Measurements from ENCODE around the gene KIF12.

Gene KIF12

GRCh38 chr9:114078781-114079156 is 20.3 kb downstream of the KIF12 start:
- no peak overlapping the region for H3K27ac ChIP-seq

GRCh38 chr9:114078021-114078780 is 20.9 kb downstream of the KIF12 start, which contains the start of gene AMBP:
AMBP (minus strand) TSS chr9:114078300; CDS start chr9:114078209, 91 bp downstream.
- no peak within 1 kb of the TSS for H3K9ac ChIP-seq
- H3K79me2 ChIP-seq = no peaks in the 10 kb centered on the region
- H3K27ac ChIP-seq = no peak within 1 kb of the TSS
- H3K4me2 ChIP-seq (ENCODE audit: low read length) = no peak within 1 kb of the TSS
- no peaks in the 10 kb centered on the region for H3K4me1 ChIP-seq
- no peak within 1 kb of the TSS for H3K4me3 ChIP-seq (ENCODE audit: low read depth, low read length)
- no peaks in the 10 kb centered on the region for H3K27me3 ChIP-seq (ENCODE audit: control insufficient read depth, insufficient read depth, low read length)
- H3K36me3 ChIP-seq (ENCODE audit: control insufficient read depth, insufficient read depth, low read length) = no peaks in the 10 kb centered on the region
- TF ChIP-seq CTCF (IDR thresholded peaks at IDR 0.05) = no peak
- no peaks in the 10 kb centered on the region for H3K9me3 ChIP-seq (ENCODE audit: control insufficient read depth, low read length)
- no peak within 1 kb of the TSS for H2AFZ ChIP-seq

More at GRCh38 chr9:114078781-114079156, 20.3 kb downstream of the KIF12 start:
- no peak for TF ChIP-seq CTCF (IDR thresholded peaks at IDR 0.05)
- no peaks in the 10 kb centered on the region for H3K4me1 ChIP-seq
- H3K36me3 ChIP-seq (ENCODE audit: control insufficient read depth, insufficient read depth, low read length) = no peaks in the 10 kb centered on the region
- no peaks in the 10 kb centered on the region for H3K27me3 ChIP-seq (ENCODE audit: control insufficient read depth, insufficient read depth, low read length)
- H3K79me2 ChIP-seq = no peaks in the 10 kb centered on the region
- no peaks in the 10 kb centered on the region for H3K9me3 ChIP-seq (ENCODE audit: control insufficient read depth, low read length)
- no peak overlapping the region for H3K4me3 ChIP-seq (ENCODE audit: low read depth, low read length)
- H3K4me2 ChIP-seq (ENCODE audit: low read length) = no peak overlapping the region
- no peak overlapping the region for H2AFZ ChIP-seq
- no peak overlapping the region for H3K9ac ChIP-seq

GRCh38 chr9:114077162-114077837 is 21.8 kb downstream of the KIF12 start:
- H3K27ac ChIP-seq = no peak overlapping the region
- H2AFZ ChIP-seq = no peak overlapping the region
- no peaks in the 10 kb centered on the region for H3K79me2 ChIP-seq
- H3K4me2 ChIP-seq (ENCODE audit: low read length) = no peak overlapping the region
- no peak for TF ChIP-seq CTCF (IDR thresholded peaks at IDR 0.05)
- H3K4me3 ChIP-seq (ENCODE audit: low read depth, low read length) = no peak overlapping the region
- no peaks in the 10 kb centered on the region for H3K36me3 ChIP-seq (ENCODE audit: control insufficient read depth, insufficient read depth, low read length)
- H3K4me1 ChIP-seq = no peaks in the 10 kb centered on the region
- no peak overlapping the region for H3K9ac ChIP-seq
- H3K9me3 ChIP-seq (ENCODE audit: control insufficient read depth, low read length) = no peaks in the 10 kb centered on the region
- H3K27me3 ChIP-seq (ENCODE audit: control insufficient read depth, insufficient read depth, low read length) = no peaks in the 10 kb centered on the region

DNA sequence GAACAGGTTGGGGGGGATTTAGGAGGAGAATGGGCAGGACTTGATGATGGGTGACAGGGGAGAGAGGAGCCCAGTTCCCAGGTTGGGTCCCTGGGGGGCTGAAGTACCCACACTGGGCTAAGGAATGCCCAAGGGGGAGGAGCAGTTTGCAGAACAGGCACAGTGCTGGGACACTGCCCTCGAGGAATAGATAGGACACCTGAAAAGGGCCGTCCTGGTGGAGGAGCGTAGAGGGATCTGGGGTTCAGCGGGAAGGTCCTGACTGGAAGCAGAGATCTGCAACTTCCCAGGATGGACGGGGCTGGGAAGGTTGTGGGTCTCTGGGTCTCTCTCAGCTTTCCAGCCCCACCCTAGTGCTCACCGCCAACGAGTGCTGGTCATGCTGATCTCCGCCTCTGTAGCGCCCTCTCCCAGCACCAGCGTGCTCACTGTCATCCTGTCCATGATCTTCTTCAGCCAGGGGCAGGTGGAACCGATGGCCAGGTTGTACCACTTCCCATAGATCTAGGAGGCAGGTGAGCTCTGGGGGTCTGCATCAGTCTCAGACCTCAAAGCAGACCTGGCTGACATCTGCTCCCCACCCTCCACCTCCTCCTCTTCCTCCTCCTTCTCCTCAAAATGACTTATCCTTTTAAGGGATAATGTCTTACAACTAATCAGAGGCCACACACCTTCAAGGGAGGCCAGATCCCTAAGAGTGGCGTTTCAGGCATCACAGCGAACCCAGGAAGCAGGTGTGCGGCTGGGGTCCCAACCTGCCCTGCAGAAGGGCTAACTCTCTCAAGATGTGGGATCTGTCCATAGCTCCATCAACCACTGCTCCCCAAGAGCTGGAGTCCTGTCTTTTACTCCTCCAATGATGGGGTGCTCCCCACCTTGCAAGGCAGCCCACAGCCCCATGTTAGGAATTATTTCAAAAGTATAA is 22.6 kb downstream of the KIF12 start:
- Histone ChIP-seq H3K36me3 (ENCODE audit: control insufficient read depth, insufficient read depth, low read length) (no peaks in the 10 kb centered on the region), H3K4me1 (no peaks in the 10 kb centered on the region), H3K9ac (no peak overlapping the region), H3K79me2 (no peaks in the 10 kb centered on the region), H3K4me2 (ENCODE audit: low read length) (no peak overlapping the region), H3K27ac (no peak overlapping the region), H2AFZ (no peak overlapping the region), H3K27me3 (ENCODE audit: control insufficient read depth, insufficient read depth, low read length) (no peaks in the 10 kb centered on the region), H3K4me3 (ENCODE audit: low read depth, low read length) (no peak overlapping the region), H3K9me3 (ENCODE audit: control insufficient read depth, low read length) (no peaks in the 10 kb centered on the region)
- no peak for TF ChIP-seq CTCF (IDR thresholded peaks at IDR 0.05)
